ENCODE results near the gene GPC6.

DNA sequence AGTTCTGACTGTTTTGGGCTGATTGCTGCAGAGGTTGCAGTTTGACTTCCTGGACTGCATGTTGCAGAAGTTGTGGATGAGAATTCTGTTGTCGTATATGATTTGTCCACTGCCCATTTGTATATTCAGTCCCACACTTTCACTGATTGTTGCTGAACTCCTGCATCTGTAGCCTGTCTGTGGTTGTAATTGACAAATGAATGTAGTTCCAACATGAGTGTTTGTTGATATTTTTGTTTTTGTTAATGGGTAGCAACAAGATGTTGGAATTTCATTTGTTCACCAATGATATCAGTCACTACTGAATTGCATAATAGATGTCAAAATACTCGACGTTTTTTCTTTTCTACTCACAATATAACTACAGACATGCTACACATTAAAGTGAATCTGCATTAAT lies 719.0 kb downstream of the GPC6 start:
- TF ChIP-seq, protein P1, sequence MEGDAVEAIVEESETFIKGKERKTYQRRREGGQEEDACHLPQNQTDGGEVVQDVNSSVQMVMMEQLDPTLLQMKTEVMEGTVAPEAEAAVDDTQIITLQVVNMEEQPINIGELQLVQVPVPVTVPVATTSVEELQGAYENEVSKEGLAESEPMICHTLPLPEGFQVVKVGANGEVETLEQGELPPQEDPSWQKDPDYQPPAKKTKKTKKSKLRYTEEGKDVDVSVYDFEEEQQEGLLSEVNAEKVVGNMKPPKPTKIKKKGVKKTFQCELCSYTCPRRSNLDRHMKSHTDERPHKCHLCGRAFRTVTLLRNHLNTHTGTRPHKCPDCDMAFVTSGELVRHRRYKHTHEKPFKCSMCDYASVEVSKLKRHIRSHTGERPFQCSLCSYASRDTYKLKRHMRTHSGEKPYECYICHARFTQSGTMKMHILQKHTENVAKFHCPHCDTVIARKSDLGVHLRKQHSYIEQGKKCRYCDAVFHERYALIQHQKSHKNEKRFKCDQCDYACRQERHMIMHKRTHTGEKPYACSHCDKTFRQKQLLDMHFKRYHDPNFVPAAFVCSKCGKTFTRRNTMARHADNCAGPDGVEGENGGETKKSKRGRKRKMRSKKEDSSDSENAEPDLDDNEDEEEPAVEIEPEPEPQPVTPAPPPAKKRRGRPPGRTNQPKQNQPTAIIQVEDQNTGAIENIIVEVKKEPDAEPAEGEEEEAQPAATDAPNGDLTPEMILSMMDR (IDR thresholded peaks at IDR 0.05), result no peak
- TF ChIP-seq POLR2A (IDR thresholded peaks at IDR 0.05), result no peak
